Stimulated activated CD4-positive, alpha-beta T cell treated with anti-CD3 and anti-CD28 coated beads, Interleukin-4, amount 100 ng/mL, for 48 hours (primary cell): ENCODE results near the gene TANGO2.

Source experiments
- DNase-seq, 2 donors: peaks; one replicate each; pipeline ENCODE4 v3.0.0-alpha.2; 2020; ENCODE audit warnings: low read depth in 2 of 2

The TANGO2 gene

GRCh38 chr22:20107471-20107901, 86.6 kb downstream of the TANGO2 start:
- DNase-seq = no peak

GRCh38 chr22:20107951-20108756, 87.2 kb downstream of the TANGO2 start:
- no peak for DNase-seq

- DNase-seq = no peak
Measured at GRCh38 chr22:20108757-20109230, 87.9 kb downstream of the TANGO2 start.

GRCh38 chr22:20109411-20110358, 88.8 kb downstream of the TANGO2 start:
- DNase-seq = no peak

GRCh38 chr22:20110359-20110985, 89.6 kb downstream of the TANGO2 start:
- DNase-seq = no peak

GRCh38 chr22:20111045-20111688, 90.3 kb downstream of the TANGO2 start:
- no peak for DNase-seq

- no peak for DNase-seq
Measured at GRCh38 chr22:20111689-20112622, 91.0 kb downstream of the TANGO2 start.

- no peak for DNase-seq
Measured at GRCh38 chr22:20112623-20113511, 92.0 kb downstream of the TANGO2 start.

- no peak for DNase-seq
Measured at GRCh38 chr22:20113551-20114310, 92.8 kb downstream of the TANGO2 start.

- no peak for DNase-seq
Measured at GRCh38 chr22:20114506-20115475, 93.9 kb downstream of the TANGO2 start.

- DNase-seq = no peak
Measured at GRCh38 chr22:20115691-20116375, 94.9 kb downstream of the TANGO2 start, which contains the start of gene RANBP1. Gene RANBP1 (plus strand): TSS chr22:20116104. CDS start chr22:20116185, 81 bp downstream.

GRCh38 chr22:20116376-20116950, 95.6 kb downstream of the TANGO2 start:
- no peak for DNase-seq
